NT2/D1 (cell line): ENCODE results near the gene TLE4.

Experiments
- SUZ12 ChIP-seq: IDR thresholded peaks from 2 replicates; pipeline ENCODE4 v1.6.1; 2011; ENCODE audit not compliant: insufficient read length, insufficient read depth; ENCODE audit errors: extremely low read depth
- ZNF274 ChIP-seq: IDR thresholded peaks from 2 replicates; pipeline ENCODE4 v1.6.1; 2011; ENCODE audit warnings: mild to moderate bottlenecking, low read depth, low read length

GRCh38 chr9:79685577-79685976 lies 113.8 kb downstream of the TLE4 start:
- TF ChIP-seq SUZ12 (no peak), ZNF274 (no peak)
